Vagina (tissue), 2 donors: ENCODE results near the gene ENTPD8.

Experiments
- CTCF ChIP-seq, 3 experiments: fragments of 450-650 bp in 2 of 3; fragments of 200-600 bp in 1 of 3; sonication (generic) in 1 of 3; IDR thresholded peaks; one replicate each; pipeline ENCODE4 v1.5.1; 2017 to 2019; ENCODE audit warnings: antibody characterized with exemption in 3 of 3, mild to moderate bottlenecking in 2 of 3, moderate library complexity in 2 of 3
- POLR2AphosphoS5 ChIP-seq, 2 donors: sonication (generic); formaldehyde crosslinking; IDR thresholded peaks; one replicate each; pipeline ENCODE4 v1.9.0; 2017; ENCODE audit warnings: antibody characterized with exemption in 2 of 2, mild to moderate bottlenecking in 2 of 2, low read depth in 1 of 2; ENCODE audit not compliant: insufficient read depth in 1 of 2

- TF ChIP-seq CTCF (IDR thresholded peaks at IDR 0.05), result no peak
- no peak for TF ChIP-seq POLR2AphosphoS5 (IDR thresholded peaks at IDR 0.05; ENCODE audit: insufficient read depth in 1 of 2, low read depth in 1 of 2)
Observed at GRCh38 chr9:137397675-137398423, 43.3 kb downstream of the ENTPD8 start.
